Fibroblast of lung (primary cell): ENCODE results near the gene CCDC38. TPM values are rescaled to one million over a fixed set of nuclear protein-coding genes. Genes with fewer than 3 reads are reported as not detected.

Experiments
- DNase-seq, 2 donors: peaks; one replicate each; pipeline versions ENCODE4 v3.0.0 to v3.0.0-alpha.2; 2010; ENCODE audit warnings: low read depth in 2 of 2
- H2AFZ ChIP-seq: 2 replicates; pipeline ENCODE4 v1.5.1; 2012; ENCODE audit warnings: low read length, control low read depth, inconsistent platforms
- H3K27ac ChIP-seq: 2 replicates; pipeline ENCODE4 v1.5.1; 2011; ENCODE audit warnings: low read length, control low read depth; ENCODE audit not compliant: insufficient read depth
- H3K27me3 ChIP-seq: 2 replicates; pipeline ENCODE4 v1.5.1; 2011; ENCODE audit warnings: mild to moderate bottlenecking, low read length; ENCODE audit not compliant: control insufficient read depth, insufficient read depth
- H3K36me3 ChIP-seq: 2 replicates; pipeline ENCODE4 v1.5.1; 2011; ENCODE audit warnings: low read length; ENCODE audit not compliant: control insufficient read depth, insufficient read depth
- H3K4me1 ChIP-seq: 2 replicates; pipeline ENCODE4 v1.5.1; 2011; ENCODE audit warnings: low read length; ENCODE audit not compliant: control insufficient read depth, insufficient read depth; ENCODE audit errors: extremely low read depth
- H3K4me2 ChIP-seq: 2 replicates; pipeline ENCODE4 v1.5.1; 2011; ENCODE audit warnings: low read length, control low read depth; ENCODE audit not compliant: insufficient read depth; ENCODE audit errors: extremely low read depth
- H3K4me3 ChIP-seq, 4 experiments: fragments of 200-600 bp in 1 of 4; sonication (generic) in 1 of 4; replicated peaks in 1 of 4; 2 replicates each; pipeline ENCODE4 v1.5.1; 2011 to 2016; ENCODE audit warnings: low read length in 4 of 4, low read depth in 3 of 4, mild to moderate bottlenecking in 3 of 4, control low read depth in 2 of 4, inconsistent platforms in 1 of 4, mixed read lengths in 1 of 4; ENCODE audit not compliant: insufficient read depth in 1 of 4; ENCODE audit errors: control extremely low read depth in 1 of 4
- H3K79me2 ChIP-seq: 2 replicates; pipeline ENCODE4 v1.5.1; 2012; ENCODE audit warnings: mild to moderate bottlenecking, low read length, inconsistent platforms; ENCODE audit not compliant: control insufficient read depth, insufficient read depth
- H3K9ac ChIP-seq: 2 replicates; pipeline ENCODE4 v1.5.1; 2011; ENCODE audit warnings: mild to moderate bottlenecking, low read length, control low read depth; ENCODE audit not compliant: insufficient read depth
- H3K9me3 ChIP-seq: 2 replicates; pipeline ENCODE4 v1.5.1; 2012; ENCODE audit warnings: low read depth, low read length; ENCODE audit not compliant: control insufficient read depth, insufficient read depth
- H4K20me1 ChIP-seq: 2 replicates; pipeline ENCODE4 v1.5.1; 2011; ENCODE audit warnings: low read length; ENCODE audit not compliant: control insufficient read depth, insufficient read depth; ENCODE audit errors: extremely low read depth
- EZH2 ChIP-seq: IDR thresholded peaks from 2 replicates; pipeline ENCODE4 v1.5.1; 2012; ENCODE audit warnings: low read length, control low read depth, mild to moderate bottlenecking; ENCODE audit errors: missing control alignments
- polyA plus RNA-seq, 2 donors: library from polyadenylated mRNA; depleted of rRNA in 1 of 2; stranded (reverse) in 1 of 2; unstranded in 1 of 2; fragments of >200 nt; gene quantifications; 2 replicates each; pipeline ENCODE4 v1.2.1, GENCODE V29; 2011 to 2012; ENCODE audit warnings: missing spikeins in 1 of 2
- total RNA-seq: library from RNA; depleted of rRNA; stranded (reverse); fragments of >200 nt; gene quantifications from 2 replicates; pipeline ENCODE4 v1.2.1, GENCODE V29; 2014
- TF ChIP-seq, protein P1 (sequence below), 2 donors: IDR thresholded peaks in 1 of 2; conservative IDR thresholded peaks in 1 of 2; 1 replicate in 1 of 2; 2 replicates in 1 of 2; pipeline ENCODE4 v1.5.1; 2011 to 2012; ENCODE audit warnings: low read length in 2 of 2, control low read depth in 1 of 2, inconsistent platforms in 1 of 2, low read depth in 1 of 2, mild to moderate bottlenecking in 1 of 2

Gene CCDC38
- total and polyA plus RNA-seq, 2 donors (not counting 1 experiment from before 2014, with no cell fraction given): 0.05 TPM; not detected in 1

DNA sequence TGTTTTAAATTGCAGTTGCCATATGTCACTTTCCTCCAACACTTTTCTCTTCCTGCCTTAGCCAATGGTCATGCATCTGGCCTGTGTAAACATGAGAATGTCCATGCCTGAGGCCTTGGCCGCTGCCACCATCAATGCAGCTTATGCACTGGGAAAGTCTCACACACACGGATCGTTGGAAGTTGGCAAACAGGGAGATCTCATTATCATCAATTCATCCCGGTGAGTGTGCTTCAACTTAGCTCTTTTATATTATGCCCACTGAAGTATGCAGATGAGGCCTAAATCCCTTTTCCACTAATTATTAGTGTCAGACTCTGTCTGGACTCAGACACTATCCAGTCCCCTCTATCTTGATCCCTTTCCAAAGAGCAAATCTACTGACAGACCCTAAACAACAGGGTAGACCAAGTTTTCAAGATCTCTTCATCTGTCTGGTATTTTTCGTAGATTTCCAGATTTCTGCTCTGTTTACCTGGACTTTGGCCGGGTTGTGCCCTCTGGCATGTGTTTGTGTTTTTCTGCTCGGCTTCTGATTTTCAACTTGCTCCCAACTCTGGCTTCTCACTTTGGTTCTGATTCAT lies 24.0 kb upstream of the CCDC38 start:
- Histone ChIP-seq H3K27ac (no peak overlapping the region), H3K4me2 (no peak overlapping the region), H3K36me3 (no peaks in the 10 kb centered on the region), H2AFZ (no peak overlapping the region), H3K27me3 (no peaks in the 10 kb centered on the region), H3K9ac (no peak overlapping the region), H3K4me1 (no peaks in the 10 kb centered on the region), H3K79me2 (no peaks in the 10 kb centered on the region), H4K20me1 (no peaks in the 10 kb centered on the region), H3K4me3 (no peak overlapping the region), H3K9me3 (no peaks in the 10 kb centered on the region)
- TF ChIP-seq, protein P1, sequence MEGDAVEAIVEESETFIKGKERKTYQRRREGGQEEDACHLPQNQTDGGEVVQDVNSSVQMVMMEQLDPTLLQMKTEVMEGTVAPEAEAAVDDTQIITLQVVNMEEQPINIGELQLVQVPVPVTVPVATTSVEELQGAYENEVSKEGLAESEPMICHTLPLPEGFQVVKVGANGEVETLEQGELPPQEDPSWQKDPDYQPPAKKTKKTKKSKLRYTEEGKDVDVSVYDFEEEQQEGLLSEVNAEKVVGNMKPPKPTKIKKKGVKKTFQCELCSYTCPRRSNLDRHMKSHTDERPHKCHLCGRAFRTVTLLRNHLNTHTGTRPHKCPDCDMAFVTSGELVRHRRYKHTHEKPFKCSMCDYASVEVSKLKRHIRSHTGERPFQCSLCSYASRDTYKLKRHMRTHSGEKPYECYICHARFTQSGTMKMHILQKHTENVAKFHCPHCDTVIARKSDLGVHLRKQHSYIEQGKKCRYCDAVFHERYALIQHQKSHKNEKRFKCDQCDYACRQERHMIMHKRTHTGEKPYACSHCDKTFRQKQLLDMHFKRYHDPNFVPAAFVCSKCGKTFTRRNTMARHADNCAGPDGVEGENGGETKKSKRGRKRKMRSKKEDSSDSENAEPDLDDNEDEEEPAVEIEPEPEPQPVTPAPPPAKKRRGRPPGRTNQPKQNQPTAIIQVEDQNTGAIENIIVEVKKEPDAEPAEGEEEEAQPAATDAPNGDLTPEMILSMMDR (conservative IDR thresholded peaks at IDR 0.05 in 1 of 2, IDR thresholded peaks at IDR 0.05 in 1 of 2; ENCODE audit: low read depth in 1 of 2, low read length in 2 of 2): no peak
- no peak for TF ChIP-seq EZH2
- no peak for DNase-seq

DNA sequence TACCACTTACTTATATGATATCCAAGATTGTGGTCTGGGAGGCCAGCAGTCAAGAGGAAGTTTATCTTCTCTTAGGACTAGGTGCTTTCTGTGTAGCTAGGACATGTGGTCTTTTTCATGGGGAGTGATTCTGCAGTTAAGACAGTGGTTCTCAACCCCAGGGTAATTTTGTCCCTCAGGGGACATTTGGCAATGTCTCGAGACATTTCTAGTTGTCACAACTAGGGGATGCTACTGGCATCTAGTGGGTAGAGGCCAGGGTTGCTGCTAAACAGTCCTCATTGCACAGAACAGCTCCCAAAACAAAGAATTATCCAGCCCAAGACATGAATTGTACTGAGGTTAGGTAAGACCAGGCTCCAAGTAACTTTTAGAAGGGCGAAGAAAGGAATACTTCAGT lies 20.7 kb upstream of the CCDC38 start:
- Histone ChIP-seq H3K27me3 (no peaks in the 10 kb centered on the region), H3K4me1 (no peaks in the 10 kb centered on the region), H3K9ac (no peak overlapping the region), H3K4me3 (no peak overlapping the region), H3K4me2 (no peak overlapping the region), H3K9me3 (no peaks in the 10 kb centered on the region), H4K20me1 (no peaks in the 10 kb centered on the region), H3K79me2 (no peaks in the 10 kb centered on the region), H3K36me3 (no peaks in the 10 kb centered on the region), H3K27ac (no peak overlapping the region), H2AFZ (no peak overlapping the region)
- no peak for DNase-seq
- TF ChIP-seq EZH2: no peak
- TF ChIP-seq, protein P1 (conservative IDR thresholded peaks at IDR 0.05 in 1 of 2, IDR thresholded peaks at IDR 0.05 in 1 of 2; ENCODE audit: low read depth in 1 of 2, low read length in 2 of 2): no peak

DNA sequence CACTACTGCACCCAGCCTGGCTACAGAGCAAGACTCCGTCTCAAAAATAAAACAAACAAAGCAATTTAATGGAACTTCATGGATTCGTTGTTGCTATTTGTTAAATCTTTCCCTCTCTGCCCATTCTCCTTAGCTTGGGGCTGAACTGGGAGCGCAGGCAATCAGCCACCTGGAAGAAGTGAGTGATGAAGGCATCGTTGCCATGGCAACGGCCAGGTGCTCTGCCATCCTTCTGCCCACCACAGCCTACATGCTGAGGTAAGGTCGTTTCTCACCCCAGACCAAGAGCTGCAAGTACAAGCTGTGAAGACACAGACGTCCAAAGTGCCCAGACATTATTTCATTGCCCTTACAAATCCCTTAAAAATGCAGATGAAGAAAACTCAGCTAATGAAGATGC lies 19.8 kb upstream of the CCDC38 start:
- no peaks in the 10 kb centered on the region for H3K36me3 ChIP-seq
- no peaks in the 10 kb centered on the region for H3K4me1 ChIP-seq
- H3K4me2 ChIP-seq: no peak overlapping the region
- no peak overlapping the region for H3K27ac ChIP-seq
- H3K27me3 ChIP-seq: no peaks in the 10 kb centered on the region
- no peak overlapping the region for H3K9ac ChIP-seq
- DNase-seq: no peak
- no peaks in the 10 kb centered on the region for H3K79me2 ChIP-seq
- no peak overlapping the region for H2AFZ ChIP-seq
- no peaks in the 10 kb centered on the region for H4K20me1 ChIP-seq
- H3K4me3 ChIP-seq: no peak overlapping the region
- H3K9me3 ChIP-seq: no peaks in the 10 kb centered on the region
- TF ChIP-seq, protein P1 (conservative IDR thresholded peaks at IDR 0.05 in 1 of 2, IDR thresholded peaks at IDR 0.05 in 1 of 2; ENCODE audit: low read depth in 1 of 2, low read length in 2 of 2): no peak
- no peak for TF ChIP-seq EZH2
